ENCODE data around the gene AHCY. TPM values are rescaled to one million over a fixed set of nuclear protein-coding genes. Genes with fewer than 3 reads are reported as not detected.
"Not testable (repeated sequence)": the region's sequence is repeated elsewhere in the genome, so short reads cannot be mapped to it uniquely, and the experiment has no call there.

Gene AHCY
- total RNA-seq, 4 donors from 2014 or later: 77.8 to 110 (median 83.1) TPM

GRCh38 chr20:34300256-34300806 lies 2.8 kb downstream of the AHCY start:
- DNase-seq (ENCODE audit: low spot score in 2 of 2): no peak
- Histone ChIP-seq H3K4me3 (no peak overlapping the region), H3K36me3 (peaks cover 0 to 2% (median 0%) of the 10 kb centered on the region in 3 donors), H3K9me3 (no peaks in the 10 kb centered on the region), H3K27me3 (no peaks in the 10 kb centered on the region), H3K4me1 (peaks cover 0 to 32% (median 7%) of the 10 kb centered on the region in 4 donors), H3K27ac (peak overlapping the region in 1 of 4 donors; percentile 43)
- WGBS, 2 donors: 84 to 88% methylated on average over 3 of the region's 3 CpGs
- no peak for TF ChIP-seq CTCF (IDR thresholded peaks at IDR 0.05)
- TF ChIP-seq POLR2A (IDR thresholded peaks at IDR 0.05): no peak
- no peak for TF ChIP-seq EP300 (IDR thresholded peaks at IDR 0.05)

- Histone ChIP-seq H3K4me3 (no peak overlapping the region), H3K27ac (no peak overlapping the region), H3K27me3 (no peaks in the 10 kb centered on the region), H3K4me1 (peaks cover 0 to 32% (median 7%) of the 10 kb centered on the region in 4 donors), H3K36me3 (peaks cover 0 to 8% (median 0%) of the 10 kb centered on the region in 3 donors), H3K9me3 (no peaks in the 10 kb centered on the region)
- WGBS, 2 donors: 78 to 88% methylated on average over 11 of the region's 11 CpGs
- no peak for DNase-seq (ENCODE audit: low spot score in 2 of 2)
- no peak for TF ChIP-seq EP300 (IDR thresholded peaks at IDR 0.05)
- no peak for TF ChIP-seq CTCF (IDR thresholded peaks at IDR 0.05)
- no peak for TF ChIP-seq POLR2A (IDR thresholded peaks at IDR 0.05)
These were observed 3.4 kb downstream of the AHCY start for GRCh38 chr20:34299556-34300255.

- 46 to 78% methylated on average over 3 to 11 of the region's 15 CpGs for WGBS, 2 donors
- H3K27me3 ChIP-seq; DNase-seq (ENCODE audit: low spot score in 2 of 2); H3K27ac ChIP-seq; H3K9me3 ChIP-seq; H3K4me3 ChIP-seq: not testable (repeated sequence)
- peak in 3 of 5 experiments; percentile 16 to 42 (median 17) for TF ChIP-seq CTCF (IDR thresholded peaks at IDR 0.05)
- peaks cover 0 to 27% (median 7%) of the 10 kb centered on the region in 4 donors for H3K4me1 ChIP-seq
- H3K36me3 ChIP-seq: peaks cover 0 to 22% (median 1%) of the 10 kb centered on the region in 3 donors
These were observed 4.8 kb downstream of the AHCY start for GRCh38 chr20:34298294-34298784.

GRCh38 chr20:34296468-34296867 lies 6.7 kb downstream of the AHCY start:
- H3K9me3 ChIP-seq: no peaks in the 10 kb centered on the region
- H3K27ac ChIP-seq: no peak overlapping the region
- H3K36me3 ChIP-seq: peaks cover 0 to 41% (median 5%) of the 10 kb centered on the region in 3 donors
- no peak for DNase-seq (ENCODE audit: low spot score in 2 of 2)
- no peak overlapping the region for H3K4me3 ChIP-seq
- no peaks in the 10 kb centered on the region for H3K27me3 ChIP-seq
- WGBS, 2 donors: 71 to 73% methylated on average over 3 of the region's 3 CpGs
- TF ChIP-seq EP300 (IDR thresholded peaks at IDR 0.05) (no peak), CTCF (IDR thresholded peaks at IDR 0.05) (no peak), POLR2A (IDR thresholded peaks at IDR 0.05) (no peak)
- peaks cover 0 to 15% (median 5%) of the 10 kb centered on the region in 4 donors for H3K4me1 ChIP-seq

GRCh38 chr20:34295284-34295683 lies 7.9 kb downstream of the AHCY start:
- no peaks in the 10 kb centered on the region for H3K27me3 ChIP-seq
- peaks cover 0 to 3% (median 0%) of the 10 kb centered on the region in 4 donors for H3K4me1 ChIP-seq
- H3K4me3 ChIP-seq: no peak overlapping the region
- TF ChIP-seq EP300 (IDR thresholded peaks at IDR 0.05) (no peak), POLR2A (IDR thresholded peaks at IDR 0.05) (no peak), CTCF (IDR thresholded peaks at IDR 0.05) (no peak)
- H3K9me3 ChIP-seq: no peaks in the 10 kb centered on the region
- peaks cover 0 to 52% (median 5%) of the 10 kb centered on the region in 3 donors for H3K36me3 ChIP-seq
- no peak overlapping the region for H3K27ac ChIP-seq
- DNase-seq (ENCODE audit: low spot score in 2 of 2): no peak
- WGBS, 2 donors: 93% methylated on average over 23 to 24 of the region's 24 CpGs

Data from tibial nerve (tissue), 4 donors.